HepG2 (cell line): ENCODE measurements around the gene E2F1. TPM values are rescaled to one million over a fixed set of nuclear protein-coding genes. Genes with fewer than 3 reads are reported as not detected.

Source experiments
- ARID4A ChIP-seq: sonication (generic); formaldehyde crosslinking; IDR thresholded peaks from 2 replicates; pipeline ENCODE4 v1.5.0; 2020; ENCODE audit warnings: mild to moderate bottlenecking, missing genetic modification reagents, borderline replicate concordance
- BORCS8-MEF2B ChIP-seq: sonication (generic); formaldehyde crosslinking; IDR thresholded peaks from 2 replicates; pipeline ENCODE4 v1.8.0; 2022; ENCODE audit warnings: mild to moderate bottlenecking, missing genetic modification reagents
- CBX5 ChIP-seq: sonication (generic); formaldehyde crosslinking; IDR thresholded peaks from 2 replicates; pipeline ENCODE4 v1.4.0; 2020; ENCODE audit warnings: missing genetic modification reagents, borderline replicate concordance
- E2F2 ChIP-seq: sonication (generic); formaldehyde crosslinking; IDR thresholded peaks from 2 replicates; pipeline ENCODE4 v1.4.0; 2020; ENCODE audit warnings: missing genetic modification reagents, borderline replicate concordance
- GTF2F1 ChIP-seq: fragments of 150-350 bp; IDR thresholded peaks from 2 replicates; pipeline ENCODE4 v1.6.1; 2014; ENCODE audit warnings: low read length
- HNF1A ChIP-seq, 2 experiments: sonication (generic) in 1 of 2; formaldehyde crosslinking in 1 of 2; IDR thresholded peaks; 2 replicates each; pipeline versions ENCODE4 v1.4.0 to v1.6.1; 2016 to 2020; ENCODE audit warnings: borderline replicate concordance in 1 of 2, low read depth in 1 of 2, mild to moderate bottlenecking in 1 of 2, missing genetic modification reagents in 1 of 2
- NR2C2 ChIP-seq: sonication (generic); formaldehyde crosslinking; IDR thresholded peaks from 2 replicates; pipeline ENCODE4 v1.4.0; 2020; ENCODE audit warnings: missing genetic modification reagents, mild to moderate bottlenecking, moderate library complexity, borderline replicate concordance
- POLR2A ChIP-seq, 2 experiments: IDR thresholded peaks; 2 replicates each; pipeline ENCODE4 v1.6.1; 2011; ENCODE audit warnings: low read depth in 2 of 2, low read length in 2 of 2, mild to moderate bottlenecking in 1 of 2, moderate library complexity in 1 of 2; ENCODE audit not compliant: insufficient read depth in 1 of 2
- PRDM4 ChIP-seq: sonication (generic); formaldehyde crosslinking; IDR thresholded peaks from 2 replicates; pipeline ENCODE4 v1.9.0; 2021; ENCODE audit warnings: missing genetic modification reagents, borderline replicate concordance
- RFX3 ChIP-seq: IDR thresholded peaks from 2 replicates; pipeline ENCODE4 v1.6.1; 2016; ENCODE audit warnings: missing biosample characterization, missing genetic modification reagents
- ZMYM4 ChIP-seq: sonication (generic); formaldehyde crosslinking; IDR thresholded peaks from 2 replicates; pipeline ENCODE4 v1.8.1; 2023; ENCODE audit warnings: mild to moderate bottlenecking, missing genetic modification reagents
- ZNF281 ChIP-seq: sonication (generic); formaldehyde crosslinking; IDR thresholded peaks from 2 replicates; pipeline ENCODE4 v1.4.0; 2020; ENCODE audit warnings: missing genetic modification reagents, borderline replicate concordance
- ZNF30 ChIP-seq: sonication (generic); formaldehyde crosslinking; IDR thresholded peaks from 2 replicates; pipeline ENCODE4 v1.5.0; 2020; ENCODE audit warnings: mild to moderate bottlenecking, missing genetic modification reagents
- ZNF329 ChIP-seq: sonication (generic); formaldehyde crosslinking; IDR thresholded peaks from 2 replicates; pipeline ENCODE4 v1.9.0; 2021; ENCODE audit warnings: low read depth, mild to moderate bottlenecking, missing genetic modification reagents
- polyA plus RNA-seq, 8 experiments: library from polyadenylated mRNA; depleted of rRNA in 3 of 8; stranded (reverse) in 7 of 8; unstranded in 1 of 8; fragments of >200 nt; fragmentation: Illumina TruSeq in 4 of 8; extraction: Trizol in 4 of 8; gene quantifications; 2 replicates each; pipeline versions ENCODE4 v1.2.1 to v1.2.3, GENCODE V29; 2011 to 2016; ENCODE audit warnings: low read depth in 4 of 8, missing spikeins in 1 of 8, mixed read lengths in 1 of 8; ENCODE audit not compliant: insufficient read depth in 1 of 8
- total RNA-seq, 5 experiments: library from RNA; depleted of rRNA; stranded (reverse); fragments of >200 nt; fragmentation: Illumina TruSeq; extraction: Trizol; gene quantifications; 2 replicates each; pipeline ENCODE4 v1.2.3, GENCODE V29; 2016; ENCODE audit warnings: low read depth in 1 of 5

E2F1 gene
- total and polyA plus RNA-seq, 2 of the 13 experiments (the other 11 are each of a cell fraction or from before 2014, with no cell fraction given), result 25.5 to 39.4 TPM

- TF ChIP-seq RFX3 (CRISPR knock-in tag) (no peak), ZMYM4 (no peak), ARID4A (CRISPR knock-in tag) (0 out of 2 replicates have a peak, but pooled peaks have one; percentile 28), ZNF30 (CRISPR knock-in tag) (no peak), BORCS8-MEF2B (CRISPR knock-in tag) (no peak), GTF2F1 (no peak), ZNF281 (CRISPR knock-in tag) (no peak), ZNF329 (CRISPR knock-in tag) (no peak), NR2C2 (CRISPR knock-in tag) (no peak), CBX5 (no peak), E2F2 (no peak), POLR2A (IDR thresholded peaks at IDR 0.05; ENCODE audit: insufficient read depth in 1 of 2, low read depth in 2 of 2, low read length in 2 of 2) (peak; percentile 32 to 33; a peak in 2 of 4 replicates), PRDM4 (CRISPR knock-in tag) (no peak), HNF1A (IDR thresholded peaks at IDR 0.05; ENCODE audit: low read depth) (no peak), HNF1A (CRISPR knock-in tag; IDR thresholded peaks at IDR 0.05; ENCODE audit: borderline replicate concordance) (no peak)
Observed at GRCh38 chr20:33649201-33649681, 36.9 kb downstream of the E2F1 start (continued).
